ENCODE data around the gene NPAS3.

GRCh38 chr14:32986791-32987540 is 48.3 kb downstream of the NPAS3 start:
- TF ChIP-seq, protein P1, sequence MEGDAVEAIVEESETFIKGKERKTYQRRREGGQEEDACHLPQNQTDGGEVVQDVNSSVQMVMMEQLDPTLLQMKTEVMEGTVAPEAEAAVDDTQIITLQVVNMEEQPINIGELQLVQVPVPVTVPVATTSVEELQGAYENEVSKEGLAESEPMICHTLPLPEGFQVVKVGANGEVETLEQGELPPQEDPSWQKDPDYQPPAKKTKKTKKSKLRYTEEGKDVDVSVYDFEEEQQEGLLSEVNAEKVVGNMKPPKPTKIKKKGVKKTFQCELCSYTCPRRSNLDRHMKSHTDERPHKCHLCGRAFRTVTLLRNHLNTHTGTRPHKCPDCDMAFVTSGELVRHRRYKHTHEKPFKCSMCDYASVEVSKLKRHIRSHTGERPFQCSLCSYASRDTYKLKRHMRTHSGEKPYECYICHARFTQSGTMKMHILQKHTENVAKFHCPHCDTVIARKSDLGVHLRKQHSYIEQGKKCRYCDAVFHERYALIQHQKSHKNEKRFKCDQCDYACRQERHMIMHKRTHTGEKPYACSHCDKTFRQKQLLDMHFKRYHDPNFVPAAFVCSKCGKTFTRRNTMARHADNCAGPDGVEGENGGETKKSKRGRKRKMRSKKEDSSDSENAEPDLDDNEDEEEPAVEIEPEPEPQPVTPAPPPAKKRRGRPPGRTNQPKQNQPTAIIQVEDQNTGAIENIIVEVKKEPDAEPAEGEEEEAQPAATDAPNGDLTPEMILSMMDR (IDR thresholded peaks at IDR 0.05 in 8 of 11, conservative IDR thresholded peaks at IDR 0.05 in 3 of 11) = no peak
- no peak for TF ChIP-seq POLR2A (IDR thresholded peaks at IDR 0.05)
- no peak for TF ChIP-seq POLR2AphosphoS5 (IDR thresholded peaks at IDR 0.05)
